GM19324 (cell line): ENCODE data around the gene OASL.

ENCODE experiments used
- ATAC-seq: cut with Tn5 transposase; IDR thresholded peaks from one replicate; pipeline ENCODE4 v1.9.1; 2021; ENCODE audit warnings: mild to moderate bottlenecking, moderate library complexity; ENCODE audit not compliant: unreplicated experiment, low FRiP score

The OASL gene

GRCh38 chr12:120972870-120973543 lies 66.0 kb downstream of the OASL start:
- ATAC-seq = no peak

GRCh38 chr12:120971299-120972180 lies 67.5 kb downstream of the OASL start:
- no peak for ATAC-seq

DNA sequence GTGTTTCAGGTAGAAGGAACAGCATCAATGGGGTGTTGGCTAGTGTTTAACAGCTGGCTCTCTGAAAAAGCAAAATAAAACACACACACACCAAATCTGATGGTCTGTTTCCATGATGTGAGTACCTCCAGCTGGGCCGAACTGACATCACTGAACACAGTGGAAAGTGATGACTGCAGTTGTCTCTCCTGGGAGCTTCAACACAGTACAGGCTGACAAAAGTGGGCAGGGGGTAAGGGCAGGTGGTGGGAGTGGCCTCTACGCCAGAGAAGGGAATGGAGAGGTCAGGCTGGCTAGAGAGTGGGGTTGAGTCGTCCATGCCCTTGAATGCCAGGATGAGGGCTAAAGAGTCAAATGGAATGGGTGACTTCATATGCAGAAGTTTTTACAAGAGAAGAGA lies 68.7 kb downstream of the OASL start:
- ATAC-seq = no peak
